GM18951 (cell line): ENCODE measurements around the gene SLC2A13.
"Not testable (repeated sequence)": the region's sequence is repeated elsewhere in the genome, so short reads cannot be mapped to it uniquely, and the experiment has no call there.

Experiments
- POLR2A ChIP-seq: IDR thresholded peaks from 4 replicates; pipeline ENCODE4 v1.6.1; 2011; ENCODE audit warnings: mild to moderate bottlenecking; ENCODE audit not compliant: insufficient read length, insufficient read depth; ENCODE audit errors: extremely low read depth
- in situ Hi-C: fragments of 300-500 bp; cut with MboI; formaldehyde crosslinking; loops from one replicate; pipeline ENCODE4 v1.12.0; 2022; ENCODE audit warnings: low sequenced_read_pairs, mixed read lengths, inconsistent platforms; ENCODE audit not compliant: unreplicated experiment

Gene SLC2A13

DNA sequence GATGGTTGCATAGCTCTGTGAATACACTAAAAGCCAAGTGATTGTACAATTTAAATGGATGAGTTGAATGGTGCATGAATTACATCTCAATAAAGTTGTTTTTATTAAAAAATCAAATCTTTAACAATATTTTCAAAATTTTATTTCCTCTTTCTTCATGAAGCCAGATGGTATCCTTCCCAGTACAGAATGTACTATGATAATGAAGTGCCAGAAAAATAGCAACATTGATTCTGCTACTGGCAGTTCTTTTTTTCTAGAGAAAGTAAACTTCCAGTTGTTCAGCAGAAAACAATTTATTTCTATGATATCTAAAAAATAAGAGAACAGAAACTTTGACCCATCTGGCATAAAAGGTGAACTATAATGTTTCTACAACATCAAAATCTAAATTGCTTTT lies 61.5 kb downstream of the SLC2A13 start:
- in situ Hi-C loops, result no loop called here
- no peak for TF ChIP-seq POLR2A

DNA sequence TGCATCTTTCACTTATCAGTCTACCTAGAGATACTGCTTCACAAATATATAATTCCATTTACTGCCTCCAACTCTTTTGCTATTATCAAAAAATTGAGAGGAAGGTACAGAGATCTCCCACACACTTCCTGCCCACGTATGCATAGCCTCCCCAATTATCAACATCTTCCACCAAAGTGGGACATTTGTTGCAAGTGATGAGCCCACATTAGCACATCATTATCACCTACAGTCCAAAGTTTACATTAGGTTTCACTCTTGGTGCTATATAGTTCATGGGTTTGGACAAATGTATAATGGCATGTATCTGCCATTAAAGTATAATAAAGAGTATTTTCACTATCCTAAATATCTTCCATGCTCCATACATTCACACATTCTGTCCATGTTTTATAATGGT lies 66.3 kb downstream of the SLC2A13 start:
- in situ Hi-C loops, result no loop called here
- TF ChIP-seq POLR2A, result no peak

DNA sequence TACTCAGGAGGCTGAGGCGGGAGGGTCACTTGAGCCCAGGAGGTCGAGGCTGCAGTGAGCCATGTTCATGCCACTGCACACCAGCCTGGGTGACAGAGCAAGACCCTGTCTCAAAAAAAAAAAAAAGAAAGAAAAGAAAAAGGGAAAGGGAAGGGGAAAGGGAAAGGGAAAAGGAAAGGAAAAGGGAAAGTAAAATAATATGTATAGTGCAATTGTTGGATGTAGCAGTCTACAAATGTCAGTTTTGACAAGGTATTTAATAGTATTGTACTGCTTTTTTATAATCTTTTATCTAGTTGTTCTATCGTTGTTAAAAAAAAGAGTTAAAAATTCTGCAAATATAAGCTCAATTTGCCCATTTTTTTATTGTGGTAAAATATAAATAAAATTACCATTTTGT lies 67.3 kb downstream of the SLC2A13 start:
- in situ Hi-C loops, result no loop called here
- no peak for TF ChIP-seq POLR2A

DNA sequence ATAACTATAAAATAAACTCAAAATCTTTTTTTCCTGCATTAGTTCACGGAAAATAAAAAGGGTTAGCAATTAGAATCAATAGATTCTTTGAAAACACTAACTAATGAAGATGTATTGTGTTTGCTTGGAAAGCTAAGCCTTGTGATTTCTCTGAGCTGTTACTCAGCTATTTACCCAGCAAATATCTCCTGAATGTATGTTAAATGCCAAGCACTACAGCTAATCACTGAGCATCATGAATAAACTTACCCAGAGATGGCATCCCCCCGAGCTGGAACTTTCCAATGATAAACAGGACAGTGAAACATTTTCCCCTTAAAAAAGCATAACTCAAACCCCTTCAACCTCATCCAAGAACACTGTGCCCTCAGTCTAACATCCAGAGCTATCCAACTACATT lies 71.2 kb downstream of the SLC2A13 start:
- TF ChIP-seq POLR2A, result no peak
- in situ Hi-C loops, result no loop called here

DNA sequence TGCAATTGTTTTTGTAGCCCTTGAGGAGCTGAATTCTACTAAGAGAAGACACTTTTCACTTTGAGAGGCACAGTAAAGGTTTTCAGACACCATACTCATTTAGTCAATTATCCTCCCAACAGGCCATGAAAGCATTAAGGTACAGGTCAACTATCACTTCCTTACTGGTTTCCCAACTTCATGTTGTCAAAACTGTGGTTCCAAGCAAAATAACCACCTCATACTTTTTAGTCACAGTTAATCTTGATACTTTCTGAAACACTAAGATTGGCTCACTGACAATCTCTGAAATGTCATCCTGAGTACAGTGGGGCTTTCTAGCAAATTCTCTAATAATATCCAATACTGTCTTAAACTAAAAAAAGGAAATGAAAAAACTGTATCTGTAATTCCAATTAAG lies 71.7 kb downstream of the SLC2A13 start:
- in situ Hi-C loops, result no loop called here
- no peak for TF ChIP-seq POLR2A

DNA sequence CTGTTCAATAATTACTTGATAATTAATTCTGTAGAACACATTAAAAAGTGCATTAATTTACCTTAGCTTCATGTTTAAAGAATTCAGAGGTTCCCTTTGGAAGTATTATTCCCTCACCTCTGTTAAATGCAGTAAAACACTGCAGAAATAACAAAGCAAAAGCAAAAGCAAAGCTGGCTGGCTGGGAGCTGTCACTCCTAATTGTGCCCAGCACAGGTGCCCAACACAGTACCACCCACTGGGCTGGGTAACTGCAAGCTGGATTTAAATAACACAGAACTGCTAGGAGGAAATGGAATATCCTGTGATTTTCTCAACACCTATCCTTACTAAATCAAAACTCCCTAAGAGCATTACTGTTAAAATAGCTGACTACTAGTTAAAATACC lies 72.6 kb downstream of the SLC2A13 start:
- no peak for TF ChIP-seq POLR2A
- in situ Hi-C loops, result no loop called here

DNA sequence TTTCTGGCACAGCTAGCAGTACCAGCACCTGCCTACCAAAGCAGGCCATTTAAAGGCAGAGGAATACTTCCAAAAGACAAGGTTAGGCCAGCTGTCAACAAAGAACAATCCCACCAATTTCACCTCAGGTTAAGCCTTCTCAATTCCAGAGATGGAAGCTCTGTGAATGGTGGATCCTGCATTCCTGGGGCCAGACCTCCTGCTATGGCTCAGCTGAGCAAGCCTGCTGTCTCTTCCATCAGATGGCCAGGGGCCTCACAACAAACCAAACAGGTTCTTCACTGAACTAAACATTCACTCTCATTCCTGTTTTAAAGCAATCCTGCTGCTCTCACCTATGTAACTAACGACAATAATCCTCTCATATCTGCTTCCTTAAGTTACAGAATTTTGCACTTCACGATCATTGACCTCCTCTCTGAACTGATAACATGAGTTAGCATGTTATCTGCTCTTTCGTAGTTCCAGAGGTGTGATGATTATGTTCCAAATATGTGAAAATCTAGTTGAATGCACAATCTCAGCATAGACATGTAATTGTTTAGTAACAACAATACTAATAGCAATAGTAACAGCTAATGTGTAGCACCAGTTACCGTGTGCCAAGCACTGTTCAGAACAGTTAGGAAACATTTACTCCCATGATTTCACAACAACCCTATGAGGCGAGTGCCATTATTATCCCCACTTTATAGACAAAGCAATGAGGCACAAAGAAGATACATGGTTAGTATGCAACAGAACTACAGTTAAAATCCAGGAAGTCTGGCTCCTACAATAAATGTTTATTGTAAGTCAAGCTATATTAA lies 73.2 kb downstream of the SLC2A13 start:
- in situ Hi-C loops, result no loop called here
- TF ChIP-seq POLR2A, result no peak

DNA sequence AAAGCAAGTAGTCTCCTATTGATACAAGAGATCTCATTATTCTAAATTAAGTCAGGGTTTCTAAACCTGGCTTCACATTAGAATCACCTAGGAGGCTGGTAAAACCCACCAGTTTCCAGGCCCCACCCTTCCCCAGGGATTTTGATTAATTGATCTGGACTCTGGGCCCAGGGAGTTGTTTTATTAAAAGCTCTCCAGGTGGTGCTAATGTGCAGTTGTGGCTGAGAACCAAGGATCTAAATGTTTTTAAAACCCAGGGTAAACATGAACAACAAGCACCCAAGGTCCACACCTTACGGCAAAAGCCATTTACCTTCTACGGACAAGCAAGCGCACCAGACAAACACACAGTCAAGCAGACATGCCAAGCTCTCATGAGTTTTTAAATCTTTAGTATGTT lies 73.9 kb downstream of the SLC2A13 start:
- TF ChIP-seq POLR2A, result no peak
- in situ Hi-C loops, result no loop called here

DNA sequence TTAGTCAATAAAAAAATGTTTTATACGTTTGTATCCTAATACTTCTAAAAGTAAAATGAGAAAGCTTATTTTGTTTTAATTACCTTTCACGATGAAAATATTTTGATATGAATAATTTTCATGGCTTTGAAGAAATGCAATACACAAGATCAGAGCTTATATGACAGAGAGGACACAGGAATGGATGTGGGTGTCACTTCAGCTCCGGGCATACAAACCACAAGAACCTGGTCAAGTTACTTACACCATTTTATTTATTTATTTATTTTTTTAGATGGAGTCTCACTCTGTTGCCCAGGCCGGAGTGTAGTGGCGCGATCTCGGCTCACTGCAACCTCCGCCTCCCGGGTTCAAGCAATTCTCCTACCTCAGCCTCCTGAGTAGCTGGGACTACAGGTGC lies 74.9 kb downstream of the SLC2A13 start:
- in situ Hi-C loops, result not testable (repeated sequence)

DNA sequence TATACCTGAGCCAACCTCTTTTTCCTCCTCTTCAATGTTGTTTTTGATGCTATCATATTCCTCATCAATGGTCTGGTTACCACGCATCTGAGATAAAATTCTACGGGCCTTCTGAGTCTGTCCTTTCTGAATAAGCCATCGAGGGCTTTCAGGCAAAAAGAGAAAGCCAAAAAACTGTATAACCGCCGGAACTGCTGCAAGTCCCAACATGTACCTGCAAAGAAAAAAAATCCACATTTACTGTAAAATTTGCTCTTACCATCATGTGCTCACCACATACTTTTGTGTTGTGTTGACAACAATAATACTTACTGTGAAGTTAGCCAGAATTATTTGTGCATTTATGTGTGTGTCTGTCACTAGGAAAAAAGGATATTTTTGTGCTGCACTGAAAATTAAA lies 77.6 kb downstream of the SLC2A13 start:
- TF ChIP-seq POLR2A, result no peak
- in situ Hi-C loops, result no loop called here

DNA sequence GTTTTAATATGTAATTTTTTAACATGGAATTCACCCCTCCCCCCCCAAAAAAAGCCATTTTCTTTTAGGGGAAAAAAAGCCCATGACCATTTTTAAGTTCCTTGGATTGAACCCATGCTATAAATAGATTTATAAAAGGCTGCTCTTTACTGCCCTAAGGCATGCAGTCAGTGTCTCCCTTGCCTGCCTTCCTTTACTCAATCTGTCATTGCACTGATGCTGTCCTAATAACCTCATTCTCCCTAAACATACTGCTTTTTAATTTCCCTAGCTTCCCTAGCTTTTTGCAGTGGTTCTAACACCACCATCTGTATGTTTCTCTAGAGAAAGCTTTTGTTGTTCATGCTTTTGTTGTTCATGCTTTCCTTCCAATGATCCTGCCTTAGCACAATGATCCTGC lies 83.0 kb downstream of the SLC2A13 start:
- in situ Hi-C loops, result loop anchor here (25.0 kb wide), 1 partner anchor 289 kb away; no protein-coding TSS in a partner anchor
- TF ChIP-seq POLR2A, result no peak

DNA sequence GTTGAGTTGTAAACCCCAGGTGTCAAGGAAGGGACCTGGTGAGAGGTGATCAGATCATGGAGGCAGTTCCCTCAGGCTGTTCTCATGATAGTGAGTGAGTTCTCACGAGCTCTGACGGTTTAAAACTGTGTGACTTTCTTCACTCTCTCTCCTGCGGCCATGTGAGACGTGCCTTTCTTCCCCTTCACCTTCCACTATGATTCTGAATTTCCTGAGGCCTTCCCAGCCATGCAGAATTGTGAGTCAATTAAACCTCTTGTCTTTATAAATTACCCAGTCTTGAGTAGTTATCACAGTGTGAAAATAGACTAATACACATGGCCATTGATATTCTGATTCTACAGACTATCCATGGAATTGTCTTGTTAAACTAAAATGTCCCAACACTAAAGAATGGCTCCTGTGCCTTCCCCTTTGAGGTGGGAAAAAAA lies 85.6 kb downstream of the SLC2A13 start:
- no peak for TF ChIP-seq POLR2A

DNA sequence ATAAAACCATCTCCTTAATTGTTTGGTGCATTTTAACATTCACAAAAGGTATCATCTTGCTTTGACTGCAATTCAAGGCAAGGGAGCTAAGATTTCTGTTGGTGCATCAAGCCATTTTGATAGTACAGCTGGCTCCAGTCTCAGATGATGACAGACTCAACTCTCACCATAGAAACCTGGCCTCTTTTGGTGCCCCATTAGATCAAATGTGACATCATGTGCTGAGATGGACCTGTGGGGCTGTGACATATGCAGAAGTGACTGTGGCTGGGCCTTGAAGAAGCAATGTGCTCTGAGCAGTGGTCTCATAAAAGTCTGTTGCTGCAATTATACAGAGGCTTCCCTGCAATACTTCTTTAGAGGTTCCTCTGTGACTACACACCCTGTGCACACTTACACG lies 88.4 kb downstream of the SLC2A13 start:
- in situ Hi-C loops, result loop anchor here (10.0 to 25.0 kb wide), 2 partner anchors 87 to 295 kb away; partner anchors contain the start of gene SLC2A13
- TF ChIP-seq POLR2A, result no peak

More for the DNA sequence above, 85.6 kb downstream of the SLC2A13 start:
- in situ Hi-C loops, result loop anchor here (25.0 kb wide), 1 partner anchor 292 kb away; no protein-coding TSS in a partner anchor

DNA sequence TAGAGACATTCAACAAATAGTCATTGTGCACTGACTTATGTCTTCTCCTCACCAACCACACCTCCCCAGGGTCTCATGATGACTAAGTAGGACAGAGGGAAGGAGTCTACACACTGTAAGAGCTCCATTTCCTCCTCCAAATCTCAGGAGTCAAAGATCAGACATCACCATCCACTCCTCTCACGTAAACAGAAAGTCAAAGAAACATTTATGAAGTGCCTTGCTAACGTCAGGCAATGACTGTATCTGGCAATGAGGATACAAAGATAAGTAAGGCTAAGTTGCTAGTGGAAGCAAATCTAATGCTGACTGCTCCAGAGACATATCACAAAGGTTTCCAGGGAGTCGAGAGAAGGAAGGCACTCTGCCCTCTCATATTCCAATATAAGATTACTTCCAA lies 88.9 kb downstream of the SLC2A13 start:
- in situ Hi-C loops, result loop anchor here (10.0 to 25.0 kb wide), 2 partner anchors 88 to 295 kb away; partner anchors contain the start of gene SLC2A13
- TF ChIP-seq POLR2A, result no peak
